SHP77 treated with DMSO at 0.1 percent for 48 hours (cell line): ENCODE results near the gene SMAP1.
"Not testable (repeated sequence)": the region's sequence is repeated elsewhere in the genome, so short reads cannot be mapped to it uniquely, and the experiment has no call there.

Source experiments
- DNase-seq: peaks from one replicate; lab custom pipeline; 2025; lab: John Stamatoyannopoulos, UW

The SMAP1 gene

GRCh38 chr6:70740746-70741145 is 73.1 kb downstream of the SMAP1 start:
- not testable (repeated sequence) for DNase-seq

- DNase-seq, result not testable (repeated sequence)
Observed at GRCh38 chr6:70742462-70742861, 74.8 kb downstream of the SMAP1 start.

- DNase-seq, result no peak
Observed at GRCh38 chr6:70753870-70754380, 86.2 kb downstream of the SMAP1 start.

GRCh38 chr6:70758883-70759282 is 91.2 kb downstream of the SMAP1 start:
- DNase-seq, result no peak

- no peak for DNase-seq
Observed at GRCh38 chr6:70763754-70764510, 96.2 kb downstream of the SMAP1 start.

GRCh38 chr6:70764706-70765105 is 97.0 kb downstream of the SMAP1 start:
- no peak for DNase-seq

GRCh38 chr6:70771351-70771750 is 103.7 kb downstream of the SMAP1 start:
- not testable (repeated sequence) for DNase-seq

- DNase-seq, result no peak
Observed at GRCh38 chr6:70779934-70780333, 112.3 kb downstream of the SMAP1 start.

GRCh38 chr6:70790483-70791224 is 123.0 kb downstream of the SMAP1 start:
- DNase-seq, result no peak

- DNase-seq, result no peak
Observed at GRCh38 chr6:70797625-70798024, 129.9 kb downstream of the SMAP1 start.

- no peak for DNase-seq
Observed at GRCh38 chr6:70806086-70806485, 138.4 kb downstream of the SMAP1 start.

- DNase-seq, result no peak
Observed at GRCh38 chr6:70811788-70812187, 144.1 kb downstream of the SMAP1 start.

GRCh38 chr6:70813885-70814284 is 146.2 kb downstream of the SMAP1 start:
- no peak for DNase-seq

GRCh38 chr6:70819646-70820045 is 152.0 kb downstream of the SMAP1 start:
- no peak for DNase-seq

- DNase-seq, result no peak
Observed at GRCh38 chr6:70820778-70821177, 153.1 kb downstream of the SMAP1 start.

- no peak for DNase-seq
Observed at GRCh38 chr6:70821751-70822150, 154.1 kb downstream of the SMAP1 start.

- DNase-seq, result no peak
Observed at GRCh38 chr6:70823651-70824050, 156.0 kb downstream of the SMAP1 start.

- DNase-seq, result no peak
Observed at GRCh38 chr6:70831427-70831826, 163.7 kb downstream of the SMAP1 start.

GRCh38 chr6:70834520-70834919 is 166.8 kb downstream of the SMAP1 start:
- no peak for DNase-seq

GRCh38 chr6:70838907-70839285 is 171.2 kb downstream of the SMAP1 start:
- no peak for DNase-seq

- no peak for DNase-seq
Observed at GRCh38 chr6:70839286-70840266, 171.9 kb downstream of the SMAP1 start.

- DNase-seq, result no peak
Observed at GRCh38 chr6:70841112-70841511, 173.4 kb downstream of the SMAP1 start.
